Sigmoid colon (tissue), 7 donors: ENCODE measurements around the gene GPR142. TPM values are rescaled to one million over a fixed set of nuclear protein-coding genes. Genes with fewer than 3 reads are reported as not detected.

ENCODE experiments used
- DNase-seq: peaks from one replicate; pipeline ENCODE4 v3.0.0-alpha.2; 2019
- H3K27ac ChIP-seq, 4 donors: fragments of 200-600 bp; sonication (generic); one replicate each; pipeline ENCODE4 v1.5.1; 2016 to 2019; ENCODE audit warnings: mild to moderate bottlenecking in 1 of 4
- H3K27me3 ChIP-seq, 3 donors: fragments of 200-600 bp; sonication (generic); one replicate each; pipeline ENCODE4 v1.5.1; 2019; ENCODE audit warnings: mild to moderate bottlenecking in 1 of 3
- H3K36me3 ChIP-seq, 4 donors: fragments of 200-600 bp; sonication (generic); one replicate each; pipeline ENCODE4 v1.5.1; 2016 to 2019
- H3K4me1 ChIP-seq, 4 donors: fragments of 200-600 bp; sonication (generic); one replicate each; pipeline ENCODE4 v1.5.1; 2017 to 2019
- H3K4me3 ChIP-seq, 4 donors: fragments of 200-600 bp; sonication (generic); one replicate each; pipeline ENCODE4 v1.5.1; 2017 to 2019; ENCODE audit warnings: mild to moderate bottlenecking in 2 of 4, moderate library complexity in 1 of 4
- H3K9me3 ChIP-seq, 4 donors: fragments of 200-600 bp in 3 of 4; sonication (generic) in 3 of 4; one replicate each; pipeline versions ENCODE4 v1.5.1 to v1.6.1; 2013 to 2019
- CTCF ChIP-seq, 4 experiments: fragments of 450-650 bp in 3 of 4; fragments of 200-600 bp in 1 of 4; IDR thresholded peaks; one replicate each; pipeline ENCODE4 v1.5.1; 2016 to 2019; ENCODE audit warnings: antibody characterized with exemption in 4 of 4, mild to moderate bottlenecking in 3 of 4, moderate library complexity in 2 of 4
- EP300 ChIP-seq, 4 donors: sonication (generic); formaldehyde crosslinking; IDR thresholded peaks; one replicate each; pipeline ENCODE4 v1.6.1; 2017; ENCODE audit warnings: antibody characterized with exemption in 4 of 4
- POLR2A ChIP-seq, 2 donors: fragments of 450-650 bp; IDR thresholded peaks; one replicate each; pipeline ENCODE4 v1.6.1; 2016; ENCODE audit warnings: antibody characterized with exemption in 2 of 2, mild to moderate bottlenecking in 2 of 2, moderate library complexity in 2 of 2
- POLR2AphosphoS5 ChIP-seq, 4 donors: sonication (generic); formaldehyde crosslinking; IDR thresholded peaks; one replicate each; pipeline ENCODE4 v1.6.1; 2017; ENCODE audit warnings: antibody characterized with exemption in 4 of 4
- WGBS, 2 donors: extraction: QIAGEN DNeasy Blood & Tissue Kit; methylation state at CpG; one replicate each; pipeline ENCODE4 v1.1.7; 2013; 5-methylcytosine and 5-hydroxymethylcytosine counted together
- intact Hi-C: fragments of 100-400 bp; cut with DNase I; formaldehyde crosslinking; loops from one replicate; pipeline ENCODE4 v1.15.1; 2023
- polyA plus RNA-seq, 3 donors: library from polyadenylated mRNA; stranded (reverse); fragments of 200-250 nt; gene quantifications; one replicate each; pipeline ENCODE4 v1.2.3, GENCODE V29; 2013
- total RNA-seq, 4 donors: library from RNA; depleted of rRNA; stranded (reverse); fragments of >200 nt; gene quantifications; one replicate each; pipeline ENCODE4 v1.1.0, GENCODE V29; 2016
- donor health status: healthy with polysubstance abuse.
- donor health status: Bipolar disorder and iron deficiency.
- donor health status: healthy.

GPR142 gene
- total and polyA plus RNA-seq, 7 donors: 0.16 to 1.8 TPM; not detected in 5

- Histone ChIP-seq H3K36me3 (no peaks in the 10 kb centered on the region), H3K4me3 (no peak overlapping the region), H3K4me1 (peaks cover 0 to 21% (median 10%) of the 10 kb centered on the region in 4 donors), H3K27ac (no peak overlapping the region), H3K27me3 (peaks cover 38 to 84% (median 70%) of the 10 kb centered on the region in 3 donors), H3K9me3 (no peaks in the 10 kb centered on the region)
- intact Hi-C loops: loop anchor here (2.0 kb wide), 1 partner anchor 149 kb away; no protein-coding TSS in a partner anchor
- WGBS, 2 donors: 87 to 95% methylated on average over 22 of the region's 22 CpGs
- TF ChIP-seq POLR2A (IDR thresholded peaks at IDR 0.05) (no peak), CTCF (IDR thresholded peaks at IDR 0.05) (no peak), EP300 (IDR thresholded peaks at IDR 0.05) (no peak), POLR2AphosphoS5 (IDR thresholded peaks at IDR 0.05) (no peak)
- DNase-seq: no peak
Observed at GRCh38 chr17:74359916-74360315, 7.4 kb upstream of the GPR142 start.

- no peak for DNase-seq
- TF ChIP-seq POLR2A (IDR thresholded peaks at IDR 0.05) (no peak), POLR2AphosphoS5 (IDR thresholded peaks at IDR 0.05) (no peak), EP300 (IDR thresholded peaks at IDR 0.05) (no peak), CTCF (IDR thresholded peaks at IDR 0.05) (no peak)
- Histone ChIP-seq H3K27ac (no peak overlapping the region), H3K27me3 (peaks cover 38 to 75% (median 61%) of the 10 kb centered on the region in 3 donors), H3K4me1 (peaks cover 0 to 21% (median 10%) of the 10 kb centered on the region in 4 donors), H3K4me3 (no peak overlapping the region), H3K36me3 (no peaks in the 10 kb centered on the region), H3K9me3 (no peaks in the 10 kb centered on the region)
- 44 to 63% methylated on average over 7 of the region's 7 CpGs for WGBS, 2 donors
- intact Hi-C loops: loop anchor here (2.0 kb wide), 1 partner anchor 150 kb away; no protein-coding TSS in a partner anchor
Observed at GRCh38 chr17:74360899-74361229, 6.4 kb upstream of the GPR142 start.

- H3K27me3 ChIP-seq: peaks cover 32 to 69% (median 55%) of the 10 kb centered on the region in 3 donors
- TF ChIP-seq POLR2AphosphoS5 (IDR thresholded peaks at IDR 0.05): no peak
- peak; percentile 20 to 63 (median 46) for TF ChIP-seq CTCF (IDR thresholded peaks at IDR 0.05)
- no peaks in the 10 kb centered on the region for H3K36me3 ChIP-seq
- no peak within 1 kb of the TSS for H3K4me3 ChIP-seq
- no peak for DNase-seq
- peaks cover 0 to 21% (median 9%) of the 10 kb centered on the region in 4 donors for H3K4me1 ChIP-seq
- H3K9me3 ChIP-seq: no peaks in the 10 kb centered on the region
- intact Hi-C loops: loop anchor here (2.0 kb wide), 1 partner anchor 151 kb away; no protein-coding TSS in a partner anchor
- 18 to 33% methylated on average over 28 of the region's 28 CpGs for WGBS, 2 donors
- no peak within 1 kb of the TSS for H3K27ac ChIP-seq
Observed at GRCh38 chr17:74361230-74362068, 5.9 kb upstream of the GPR142 start, which contains the start of gene BTBD17. Gene BTBD17 (minus strand): TSS chr17:74361868. CDS start chr17:74361819, 49 bp downstream.

- TF ChIP-seq POLR2A (IDR thresholded peaks at IDR 0.05): no peak
- no peak for TF ChIP-seq CTCF (IDR thresholded peaks at IDR 0.05)
- TF ChIP-seq POLR2AphosphoS5 (IDR thresholded peaks at IDR 0.05): no peak
- no peak for TF ChIP-seq EP300 (IDR thresholded peaks at IDR 0.05)
- WGBS, 2 donors: 26 to 32% methylated on average over 9 of the region's 9 CpGs
- H3K27ac ChIP-seq: no peak overlapping the region
- intact Hi-C loops: no loop called here
- H3K9me3 ChIP-seq: no peaks in the 10 kb centered on the region
- H3K4me1 ChIP-seq: peaks cover 0 to 15% (median 4%) of the 10 kb centered on the region in 4 donors
- no peaks in the 10 kb centered on the region for H3K36me3 ChIP-seq
- DNase-seq: no peak
- peaks cover 26 to 63% (median 49%) of the 10 kb centered on the region in 3 donors for H3K27me3 ChIP-seq
- H3K4me3 ChIP-seq: no peak overlapping the region
Observed at GRCh38 chr17:74362069-74362405, 5.3 kb upstream of the GPR142 start.
